Tibial nerve (tissue), 4 donors: ENCODE results near the gene NTM.

Experiments used
- CTCF ChIP-seq, 5 experiments: fragments of 200-600 bp in 3 of 5; fragments of 450-650 bp in 2 of 5; sonication (generic) in 3 of 5; IDR thresholded peaks; one replicate each; pipeline ENCODE4 v1.5.1; 2016 to 2019; ENCODE audit warnings: antibody characterized with exemption in 5 of 5, mild to moderate bottlenecking in 3 of 5, moderate library complexity in 2 of 5
- EP300 ChIP-seq, 2 donors: sonication (generic); formaldehyde crosslinking; IDR thresholded peaks; one replicate each; pipeline ENCODE4 v1.6.1; 2017; ENCODE audit warnings: antibody characterized with exemption in 2 of 2, mild to moderate bottlenecking in 1 of 2
- POLR2A ChIP-seq, 2 donors: fragments of 450-650 bp; IDR thresholded peaks; one replicate each; pipeline ENCODE4 v1.6.1; 2017; ENCODE audit warnings: antibody characterized with exemption in 2 of 2, mild to moderate bottlenecking in 2 of 2, moderate library complexity in 2 of 2

GRCh38 chr11:132118661-132119060 lies 748.2 kb downstream of the NTM start:
- no peak for TF ChIP-seq POLR2A (IDR thresholded peaks at IDR 0.05)
- TF ChIP-seq CTCF (IDR thresholded peaks at IDR 0.05) = no peak
- no peak for TF ChIP-seq EP300 (IDR thresholded peaks at IDR 0.05)
